AG09309 (cell line): ENCODE results near the gene RAB2B.

Experiments used
- DNase-seq: peaks from one replicate; pipeline ENCODE4 v3.0.0-alpha.2; 2010; ENCODE audit warnings: low read depth
- H3K4me3 ChIP-seq: 2 replicates; pipeline ENCODE4 v1.5.1; 2011; ENCODE audit warnings: mild to moderate bottlenecking, low read depth, low read length, moderate library complexity; ENCODE audit not compliant: control insufficient read depth
- CTCF ChIP-seq: IDR thresholded peaks from 2 replicates; pipeline ENCODE4 v1.5.1; 2011; ENCODE audit warnings: mild to moderate bottlenecking, low read depth, low read length, inconsistent platforms; ENCODE audit not compliant: insufficient read depth, control insufficient read depth; ENCODE audit errors: missing control alignments

The RAB2B gene

GRCh38 chr14:21520767-21521166 lies 44.0 kb upstream of the RAB2B start:
- no peak for DNase-seq
- no peak overlapping the region for H3K4me3 ChIP-seq
- TF ChIP-seq CTCF, result no peak

- DNase-seq, result no peak
- no peak for TF ChIP-seq CTCF
- H3K4me3 ChIP-seq, result no peak overlapping the region
Observed at GRCh38 chr14:21518725-21519124, 42.0 kb upstream of the RAB2B start.

- no peak overlapping the region for H3K4me3 ChIP-seq
- TF ChIP-seq CTCF, result no peak
- no peak for DNase-seq
Observed at GRCh38 chr14:21514341-21514740, 37.6 kb upstream of the RAB2B start.

GRCh38 chr14:21510735-21511657 lies 34.2 kb upstream of the RAB2B start, which contains the start of gene METTL3:
Gene METTL3 (minus strand): TSS chr14:21511340. CDS start chr14:21511223, 117 bp downstream.
- no peak for TF ChIP-seq CTCF
- peak within 1 kb of the TSS; percentile 60 for H3K4me3 ChIP-seq
- peak; percentile 98 for DNase-seq

- H3K4me3 ChIP-seq, result no peak overlapping the region
- no peak for DNase-seq
- TF ChIP-seq CTCF, result no peak
Observed at GRCh38 chr14:21509432-21510143, 32.8 kb upstream of the RAB2B start.

GRCh38 chr14:21506557-21506956 lies 29.8 kb upstream of the RAB2B start:
- no peak overlapping the region for H3K4me3 ChIP-seq
- TF ChIP-seq CTCF, result no peak
- no peak for DNase-seq
